Trophoblast cell (in vitro differentiated cells and primary cell): ENCODE results near the gene ATF6.

Source experiments
- DNase-seq, 2 donors: peaks; one replicate each; pipeline ENCODE4 v3.0.0-alpha.2; 2016
- H2AFZ ChIP-seq: 2 replicates; pipeline ENCODE4 v1.6.1; 2013; ENCODE audit warnings: low read length, moderate library complexity, mild to moderate bottlenecking; ENCODE audit not compliant: insufficient read depth, poor library complexity
- H2AK5ac ChIP-seq: 2 replicates; pipeline ENCODE4 v1.6.1; 2013; ENCODE audit warnings: mild to moderate bottlenecking, low read length
- H2BK120ac ChIP-seq: 2 replicates; pipeline ENCODE4 v1.6.1; 2013; ENCODE audit warnings: low read length, mild to moderate bottlenecking, moderate library complexity; ENCODE audit not compliant: insufficient read depth, poor library complexity
- H2BK12ac ChIP-seq: 2 replicates; pipeline ENCODE4 v1.6.1; 2013; ENCODE audit warnings: mild to moderate bottlenecking, low read length, moderate library complexity
- H2BK5ac ChIP-seq: 2 replicates; pipeline ENCODE4 v1.6.1; 2013; ENCODE audit warnings: low read length, low read depth, moderate library complexity, mild to moderate bottlenecking; ENCODE audit not compliant: poor library complexity
- H3K14ac ChIP-seq: 2 replicates; pipeline ENCODE4 v1.6.1; 2013; ENCODE audit warnings: mild to moderate bottlenecking, low read length
- H3K18ac ChIP-seq: 2 replicates; pipeline ENCODE4 v1.6.1; 2013; ENCODE audit warnings: mild to moderate bottlenecking, low read length
- H3K23ac ChIP-seq: 2 replicates; pipeline ENCODE4 v1.6.1; 2013; ENCODE audit warnings: low read length
- H3K27ac ChIP-seq: 2 replicates; pipeline ENCODE4 v1.5.1; 2013; ENCODE audit warnings: low read depth, mild to moderate bottlenecking, inconsistent platforms, low read length, moderate library complexity
- H3K27me3 ChIP-seq: 2 replicates; pipeline ENCODE4 v1.6.1; 2013; ENCODE audit warnings: inconsistent platforms, mild to moderate bottlenecking, low read length, moderate library complexity; ENCODE audit not compliant: insufficient read depth
- H3K36me3 ChIP-seq, 2 experiments: 1 replicate in 1 of 2; 2 replicates in 1 of 2; pipeline ENCODE4 v1.6.1; 2013; ENCODE audit warnings: low read length in 2 of 2, mild to moderate bottlenecking in 2 of 2, moderate library complexity in 1 of 2; ENCODE audit not compliant: insufficient read depth in 2 of 2, control insufficient read depth in 1 of 2
- H3K4ac ChIP-seq: 2 replicates; pipeline ENCODE4 v1.6.1; 2013; ENCODE audit warnings: low read depth, mild to moderate bottlenecking, low read length, moderate library complexity
- H3K4me1 ChIP-seq, 2 experiments: 1 replicate in 1 of 2; 2 replicates in 1 of 2; pipeline ENCODE4 v1.6.1; 2013; ENCODE audit warnings: low read length in 2 of 2, mild to moderate bottlenecking in 2 of 2, moderate library complexity in 1 of 2; ENCODE audit not compliant: insufficient read depth in 2 of 2, control insufficient read depth in 1 of 2
- H3K4me2 ChIP-seq: 2 replicates; pipeline ENCODE4 v1.6.1; 2013; ENCODE audit warnings: inconsistent platforms, mild to moderate bottlenecking, low read length, moderate library complexity
- H3K4me3 ChIP-seq: 2 replicates; pipeline ENCODE4 v1.5.1; 2013; ENCODE audit warnings: mild to moderate bottlenecking, low read depth, low read length, inconsistent platforms
- H3K79me1 ChIP-seq: one replicate; pipeline ENCODE4 v1.6.1; 2013; ENCODE audit warnings: low read length
- H3K79me2 ChIP-seq: 2 replicates; pipeline ENCODE4 v1.6.1; 2013; ENCODE audit warnings: low read length, mild to moderate bottlenecking; ENCODE audit not compliant: control insufficient read depth, insufficient read depth, poor library complexity
- H3K9ac ChIP-seq: 2 replicates; pipeline ENCODE4 v1.6.1; 2013; ENCODE audit warnings: mild to moderate bottlenecking, low read length
- H3K9me3 ChIP-seq: 2 replicates; pipeline ENCODE4 v1.6.1; 2013; ENCODE audit warnings: low read depth, mild to moderate bottlenecking, control low read depth, inconsistent platforms, low read length; ENCODE audit not compliant: insufficient read depth
- H4K12ac ChIP-seq: 2 replicates; pipeline ENCODE4 v1.6.1; 2013; ENCODE audit warnings: low read depth, mild to moderate bottlenecking, low read length, moderate library complexity
- H4K8ac ChIP-seq: 2 replicates; pipeline ENCODE4 v1.6.1; 2013; ENCODE audit warnings: low read depth, mild to moderate bottlenecking, low read length, moderate library complexity
- H4K91ac ChIP-seq: one replicate; pipeline ENCODE4 v1.6.1; 2013; ENCODE audit warnings: low read depth, mild to moderate bottlenecking, low read length, moderate library complexity
- WGBS: extraction: QIAGEN DNeasy Blood & Tissue Kit; methylation state at CpG from one replicate; pipeline ENCODE4 v1.1.7; 2013; ENCODE audit warnings: missing lambda C conversion rate; ENCODE audit not compliant: insufficient read length, insufficient coverage; ENCODE audit errors: extremely low coverage; 5-methylcytosine and 5-hydroxymethylcytosine counted together

ATF6 gene

GRCh38 chr1:161738627-161739287 lies 27.4 kb upstream of the ATF6 start:
- no peaks in the 10 kb centered on the region for H3K79me2 ChIP-seq
- H3K4me3 ChIP-seq, result no peak overlapping the region
- no peaks in the 10 kb centered on the region for H3K79me1 ChIP-seq
- H3K23ac ChIP-seq, result no peak overlapping the region
- no peak overlapping the region for H3K4me2 ChIP-seq
- no peak overlapping the region for H3K14ac ChIP-seq
- no peak overlapping the region for H4K12ac ChIP-seq
- H3K4ac ChIP-seq, result no peak overlapping the region
- DNase-seq, result peak; percentile 48 to 69
- H2BK12ac ChIP-seq, result no peak overlapping the region
- no CpG with 5 or more reads among the region's 4 CpGs for WGBS
- no peak overlapping the region for H2AK5ac ChIP-seq
- H3K18ac ChIP-seq, result no peak overlapping the region
- H3K36me3 ChIP-seq, result no peaks in the 10 kb centered on the region
- H3K27me3 ChIP-seq, result no peaks in the 10 kb centered on the region
- no peak overlapping the region for H2BK5ac ChIP-seq
- H4K91ac ChIP-seq, result no peak overlapping the region
- no peak overlapping the region for H3K9ac ChIP-seq
- no peak overlapping the region for H3K27ac ChIP-seq
- H3K9me3 ChIP-seq, result no peaks in the 10 kb centered on the region
- no peak overlapping the region for H2AFZ ChIP-seq
- peaks cover 0 to 3% of the 10 kb centered on the region in 2 experiments for H3K4me1 ChIP-seq
- H2BK120ac ChIP-seq, result no peak overlapping the region
- no peak overlapping the region for H4K8ac ChIP-seq

DNA sequence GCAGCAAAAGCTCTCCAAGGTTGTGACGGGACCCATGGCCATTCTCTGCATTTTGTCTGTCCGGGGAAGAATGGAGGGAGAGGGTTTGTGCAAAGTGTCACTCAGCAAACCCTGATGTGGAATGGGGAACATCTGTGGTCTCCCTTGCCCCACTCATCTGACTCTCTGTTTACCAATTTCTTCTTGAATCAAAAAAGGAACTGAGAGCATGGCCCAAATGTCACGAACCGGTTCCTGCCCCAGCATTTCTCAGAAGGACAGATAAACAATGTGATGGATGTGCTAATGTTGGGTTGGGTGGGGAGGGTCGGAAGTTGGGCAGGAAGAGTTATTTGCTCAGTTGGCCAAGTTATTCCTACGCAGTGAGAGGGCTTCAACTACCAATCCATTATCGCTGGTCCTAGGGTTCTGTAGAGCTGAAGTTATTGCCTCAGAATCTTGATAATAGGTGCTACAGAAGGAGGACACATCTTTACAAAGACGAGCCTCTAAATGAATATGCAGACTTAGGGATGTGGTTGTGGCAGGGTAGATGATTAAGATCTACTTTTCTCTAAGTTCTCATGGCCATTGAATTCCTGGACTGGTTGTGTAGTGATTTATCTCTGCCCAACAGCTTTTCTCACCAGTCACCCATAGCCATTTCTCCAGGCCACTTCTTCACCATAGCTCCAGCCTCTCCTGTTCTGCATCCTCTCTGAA lies 26.1 kb upstream of the ATF6 start:
- H3K14ac ChIP-seq, result no peak overlapping the region
- H2BK120ac ChIP-seq, result no peak overlapping the region
- no peak overlapping the region for H4K91ac ChIP-seq
- WGBS, result no CpG with 5 or more reads among the region's 8 CpGs
- no peak overlapping the region for H3K4me3 ChIP-seq
- no peak overlapping the region for H3K4me2 ChIP-seq
- H3K4ac ChIP-seq, result no peak overlapping the region
- no peaks in the 10 kb centered on the region for H3K79me1 ChIP-seq
- no peaks in the 10 kb centered on the region for H3K36me3 ChIP-seq
- no peak overlapping the region for H2AK5ac ChIP-seq
- H2BK5ac ChIP-seq, result no peak overlapping the region
- H3K9ac ChIP-seq, result no peak overlapping the region
- H2BK12ac ChIP-seq, result no peak overlapping the region
- no peaks in the 10 kb centered on the region for H3K27me3 ChIP-seq
- H3K18ac ChIP-seq, result no peak overlapping the region
- H3K27ac ChIP-seq, result no peak overlapping the region
- H4K12ac ChIP-seq, result no peak overlapping the region
- H3K4me1 ChIP-seq, result no peaks in the 10 kb centered on the region
- H3K79me2 ChIP-seq, result no peaks in the 10 kb centered on the region
- H3K9me3 ChIP-seq, result no peaks in the 10 kb centered on the region
- H4K8ac ChIP-seq, result no peak overlapping the region
- no peak overlapping the region for H2AFZ ChIP-seq
- no peak overlapping the region for H3K23ac ChIP-seq
- peak in 1 of 2 donors; percentile 14 for DNase-seq

DNA sequence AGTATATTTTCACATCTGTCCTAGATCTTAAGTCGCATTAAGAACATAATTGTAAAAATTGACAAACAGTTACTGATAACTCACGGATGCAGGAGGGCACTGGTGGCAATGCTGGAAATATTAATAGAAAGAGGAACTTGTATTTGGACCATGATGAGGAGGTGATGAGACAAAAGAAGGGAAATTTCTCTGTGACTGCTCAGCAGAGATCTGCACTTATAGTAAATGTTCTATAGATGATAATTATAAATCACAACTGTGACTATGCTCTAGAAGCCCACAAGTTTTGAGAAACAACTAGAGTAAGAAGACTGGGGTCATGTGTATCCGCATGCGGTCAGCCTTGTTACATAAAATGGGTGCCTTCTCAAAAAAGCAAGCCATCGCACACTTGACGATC lies 25.2 kb upstream of the ATF6 start:
- no peak overlapping the region for H3K14ac ChIP-seq
- no peak for DNase-seq
- no peak overlapping the region for H2BK120ac ChIP-seq
- no peak overlapping the region for H3K9ac ChIP-seq
- H3K79me2 ChIP-seq, result no peaks in the 10 kb centered on the region
- H3K23ac ChIP-seq, result no peak overlapping the region
- no peak overlapping the region for H4K12ac ChIP-seq
- H3K4me2 ChIP-seq, result no peak overlapping the region
- H3K18ac ChIP-seq, result no peak overlapping the region
- H3K27ac ChIP-seq, result no peak overlapping the region
- H2AK5ac ChIP-seq, result no peak overlapping the region
- no peaks in the 10 kb centered on the region for H3K9me3 ChIP-seq
- no peak overlapping the region for H2BK12ac ChIP-seq
- no CpG with 5 or more reads among the region's 6 CpGs for WGBS
- H2BK5ac ChIP-seq, result no peak overlapping the region
- H4K91ac ChIP-seq, result no peak overlapping the region
- no peak overlapping the region for H3K4ac ChIP-seq
- H3K4me1 ChIP-seq, result no peaks in the 10 kb centered on the region
- H2AFZ ChIP-seq, result no peak overlapping the region
- H3K36me3 ChIP-seq, result no peaks in the 10 kb centered on the region
- H3K27me3 ChIP-seq, result no peaks in the 10 kb centered on the region
- H3K79me1 ChIP-seq, result no peaks in the 10 kb centered on the region
- no peak overlapping the region for H4K8ac ChIP-seq
- no peak overlapping the region for H3K4me3 ChIP-seq

DNA sequence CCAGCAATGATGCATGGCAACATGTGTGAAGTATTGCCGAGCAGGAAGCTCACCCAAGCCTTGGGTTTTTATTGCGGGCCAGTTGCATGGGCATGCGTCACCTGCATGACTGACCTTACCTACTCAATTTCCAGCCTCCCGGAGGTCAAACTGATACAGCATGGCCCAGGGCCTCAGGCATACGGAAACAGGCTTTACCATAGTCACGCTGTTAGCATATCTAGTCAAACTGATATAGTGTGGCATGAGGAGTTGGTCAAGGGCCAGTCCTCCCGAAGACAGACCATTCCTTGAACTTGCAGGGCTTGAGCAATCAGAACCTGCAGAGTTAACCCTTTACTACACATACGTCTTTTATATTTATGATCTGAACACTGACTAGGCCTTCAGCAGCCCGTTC lies 22.9 kb upstream of the ATF6 start:
- Histone ChIP-seq H3K14ac (no peak overlapping the region), H3K79me1 (no peaks in the 10 kb centered on the region), H2BK12ac (no peak overlapping the region), H3K4me1 (no peaks in the 10 kb centered on the region), H3K23ac (no peak overlapping the region), H3K27me3 (no peaks in the 10 kb centered on the region), H4K12ac (no peak overlapping the region), H2AFZ (no peak overlapping the region), H3K4ac (no peak overlapping the region), H3K9ac (no peak overlapping the region), H2BK5ac (no peak overlapping the region), H2AK5ac (no peak overlapping the region), H2BK120ac (no peak overlapping the region), H4K8ac (no peak overlapping the region), H3K36me3 (no peaks in the 10 kb centered on the region), H3K79me2 (no peaks in the 10 kb centered on the region), H4K91ac (no peak overlapping the region), H3K4me2 (no peak overlapping the region), H3K27ac (no peak overlapping the region), H3K4me3 (no peak overlapping the region), H3K18ac (no peak overlapping the region), H3K9me3 (no peaks in the 10 kb centered on the region)
- no CpG with 5 or more reads among the region's 9 CpGs for WGBS
- DNase-seq, result peak; percentile 41 to 69
